GM21367 (cell line): ENCODE measurements around the gene CRTAC1.

Source experiments
- ATAC-seq: cut with Tn5 transposase; IDR thresholded peaks from one replicate; pipeline ENCODE4 v1.9.1; 2021; ENCODE audit not compliant: unreplicated experiment

The CRTAC1 gene

DNA sequence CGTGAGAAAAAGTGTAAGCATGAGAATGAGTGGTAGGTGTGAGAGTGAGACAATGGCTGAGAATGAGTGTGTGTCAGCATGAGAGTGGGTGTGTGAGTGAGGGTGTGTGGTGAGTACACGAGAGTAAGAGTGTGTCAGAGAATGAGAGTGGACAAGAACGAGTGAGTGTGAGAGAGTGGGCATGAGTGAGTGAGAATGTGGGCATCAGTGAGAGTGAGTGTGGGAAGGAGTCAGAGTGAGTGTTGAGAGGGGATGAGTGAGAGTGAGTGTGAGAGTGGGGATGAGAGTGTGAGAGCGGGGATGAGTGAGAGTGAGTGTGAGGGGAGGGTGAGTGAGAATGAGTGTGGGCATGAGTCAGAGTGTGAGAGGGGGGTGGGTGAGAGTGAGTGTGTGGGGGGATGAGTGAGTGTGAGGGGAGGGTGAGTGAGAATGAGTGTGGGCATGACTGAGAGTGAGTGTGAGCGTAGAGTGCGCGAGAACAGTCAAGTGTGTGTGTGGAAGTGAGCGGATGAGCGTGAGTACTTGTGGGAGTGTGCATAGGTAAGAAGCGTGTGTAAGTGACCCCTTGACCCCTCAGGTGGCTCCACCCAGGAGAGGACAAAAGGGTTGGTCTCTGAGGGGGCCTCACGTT lies 105.0 kb downstream of the CRTAC1 start:
- no peak for ATAC-seq

DNA sequence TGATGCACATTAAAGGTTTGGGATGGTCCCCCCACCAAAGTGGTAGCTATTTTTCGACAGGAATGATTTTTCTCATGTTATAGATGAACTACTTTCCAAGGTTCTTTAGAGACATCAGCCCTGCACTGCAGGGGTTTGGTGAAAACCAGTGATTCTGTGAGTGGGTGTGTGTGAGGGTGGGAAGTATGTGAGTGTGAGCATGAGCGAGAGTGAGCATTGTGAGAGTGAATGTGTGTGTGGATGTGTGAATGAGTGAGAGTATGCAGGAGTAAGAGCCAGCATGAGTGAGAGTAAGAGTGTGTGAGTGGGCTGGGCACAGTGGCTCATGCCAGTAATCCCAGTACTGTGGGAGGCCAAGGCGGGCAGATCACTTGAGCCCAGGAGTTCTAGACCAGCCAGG lies 105.7 kb downstream of the CRTAC1 start:
- ATAC-seq = no peak

DNA sequence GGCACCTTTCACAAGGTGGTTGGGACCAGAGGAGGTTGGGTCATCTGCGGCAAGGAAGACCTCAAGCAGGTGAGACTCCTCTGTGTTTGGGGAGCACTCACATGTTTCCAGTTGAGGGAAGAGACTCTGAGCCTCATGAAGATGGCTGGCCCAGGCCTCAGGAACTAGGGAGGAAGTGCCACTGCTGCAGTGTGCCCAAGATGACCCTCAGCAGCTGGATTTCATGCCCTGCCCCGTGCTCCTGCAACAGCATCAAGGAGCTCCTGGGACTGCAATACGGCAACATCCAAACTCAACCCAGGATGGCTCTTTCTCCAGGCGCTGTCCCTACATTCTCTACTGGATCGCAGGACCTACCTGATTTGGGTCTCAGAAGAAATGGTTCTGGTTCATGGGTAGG lies 106.9 kb downstream of the CRTAC1 start:
- no peak for ATAC-seq

DNA sequence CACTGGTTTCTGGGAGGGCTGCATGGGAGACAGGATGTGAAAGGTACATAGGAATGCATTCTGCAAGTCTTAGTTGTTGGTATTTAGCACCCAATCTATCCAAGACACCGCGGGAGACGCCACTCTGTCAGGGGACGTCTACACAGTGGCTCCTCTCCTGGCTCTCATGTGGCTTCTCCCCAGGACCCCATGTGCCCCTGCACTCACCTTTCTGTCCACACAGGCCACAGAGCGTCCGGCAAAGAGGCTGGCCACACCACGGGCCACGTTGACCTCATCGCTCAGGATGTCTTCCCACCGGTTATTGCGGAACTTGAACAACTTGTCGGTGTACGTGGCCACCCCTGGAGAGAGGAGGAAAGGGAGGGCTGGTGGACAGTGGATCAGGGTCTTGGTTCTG lies 107.4 kb downstream of the CRTAC1 start:
- ATAC-seq = no peak

DNA sequence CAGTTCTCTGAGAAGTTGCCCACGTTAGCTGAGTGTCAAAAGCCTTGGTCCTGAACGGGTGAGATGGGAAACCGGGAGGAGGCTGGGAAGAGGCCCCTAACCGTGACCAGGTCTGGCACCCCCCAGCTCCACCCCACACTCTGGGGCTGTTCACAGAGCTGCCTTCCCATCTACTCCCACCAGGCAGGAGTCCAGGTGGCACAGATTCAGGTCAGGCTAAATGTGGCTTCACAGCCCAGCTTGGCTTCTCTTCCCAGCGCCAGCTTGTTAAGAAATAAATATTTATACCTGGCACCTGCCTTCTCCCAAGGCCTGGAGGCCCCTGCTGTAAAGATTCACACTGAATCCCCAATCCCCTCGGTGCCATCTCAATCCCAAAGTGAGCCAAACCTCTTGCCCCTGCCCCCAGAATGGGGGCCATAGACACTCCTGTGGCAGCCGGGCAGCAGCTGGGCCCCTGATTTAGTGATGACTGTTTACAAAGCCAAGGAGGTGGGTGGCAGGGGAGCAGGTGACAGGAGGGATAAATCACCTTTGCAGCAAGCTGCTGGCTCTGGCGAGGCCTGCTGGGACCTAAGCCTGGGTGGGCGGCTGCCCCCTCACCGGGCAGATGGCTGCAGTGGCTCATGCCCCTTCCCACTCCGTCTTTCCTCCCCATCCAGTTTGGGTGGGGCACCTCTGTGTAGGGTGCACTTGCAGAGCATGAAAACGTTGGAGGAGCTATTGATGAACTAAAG lies 108.2 kb downstream of the CRTAC1 start:
- no peak for ATAC-seq

DNA sequence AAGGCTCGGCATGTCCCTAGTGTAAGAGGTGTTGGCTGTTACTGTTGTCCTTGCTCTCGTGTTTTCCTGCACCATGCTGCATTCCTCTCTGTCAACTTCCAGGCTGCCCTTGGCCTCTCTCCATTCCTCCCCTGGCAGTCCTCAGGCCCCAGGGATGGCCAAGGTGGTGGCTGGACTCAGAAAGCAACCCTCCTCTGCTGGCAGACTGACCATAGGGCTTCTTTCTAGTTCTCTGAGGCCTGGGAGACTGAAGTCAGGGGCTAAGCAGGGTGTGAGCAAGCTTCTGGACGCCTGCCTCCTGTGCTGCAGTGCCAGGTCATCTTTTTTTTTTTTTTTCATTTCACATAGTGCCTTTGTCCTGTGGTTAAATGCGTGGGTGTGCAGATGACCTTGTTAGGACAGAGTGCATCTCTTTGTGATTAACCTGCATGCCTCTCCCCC lies 108.8 kb downstream of the CRTAC1 start:
- no peak for ATAC-seq

DNA sequence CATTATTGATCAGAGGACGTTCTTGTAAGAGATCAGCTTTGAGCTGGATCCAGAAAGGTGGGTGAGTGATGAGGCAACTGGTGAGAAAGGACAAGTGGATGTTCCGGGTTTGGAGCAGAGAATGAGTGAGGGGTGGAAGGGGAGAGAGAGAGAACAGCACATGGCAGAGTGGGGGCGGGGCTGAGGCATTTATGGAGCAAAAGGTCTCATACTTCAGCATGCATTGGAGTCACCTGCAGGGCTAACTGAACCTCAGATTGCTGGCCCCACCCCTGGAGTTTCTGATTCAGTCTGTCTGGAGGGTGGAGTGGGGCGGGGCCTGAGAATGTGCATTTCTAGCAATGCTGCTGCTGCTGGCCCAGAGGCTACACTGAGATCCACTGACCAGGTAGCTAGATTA lies 109.6 kb downstream of the CRTAC1 start:
- ATAC-seq = no peak

DNA sequence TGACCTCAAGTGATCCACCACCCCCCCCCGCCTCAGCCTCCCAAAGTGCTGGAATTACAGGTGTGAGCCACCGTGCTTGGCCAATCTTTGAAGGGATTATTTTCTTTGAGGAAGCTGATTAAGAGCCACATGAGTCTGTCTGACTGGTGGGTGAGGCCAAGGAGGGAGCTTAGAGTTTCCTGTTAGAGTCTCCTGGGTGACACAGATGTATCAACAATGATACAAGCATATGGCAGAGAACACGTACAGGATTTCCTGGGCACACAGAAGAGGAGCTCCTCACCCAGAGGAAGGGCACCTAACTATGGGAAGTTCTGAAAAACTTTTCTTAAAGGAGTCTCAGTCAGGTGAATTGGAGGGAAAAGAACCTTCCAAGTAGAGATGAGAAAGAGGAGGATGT lies 111.4 kb downstream of the CRTAC1 start:
- ATAC-seq = no peak

DNA sequence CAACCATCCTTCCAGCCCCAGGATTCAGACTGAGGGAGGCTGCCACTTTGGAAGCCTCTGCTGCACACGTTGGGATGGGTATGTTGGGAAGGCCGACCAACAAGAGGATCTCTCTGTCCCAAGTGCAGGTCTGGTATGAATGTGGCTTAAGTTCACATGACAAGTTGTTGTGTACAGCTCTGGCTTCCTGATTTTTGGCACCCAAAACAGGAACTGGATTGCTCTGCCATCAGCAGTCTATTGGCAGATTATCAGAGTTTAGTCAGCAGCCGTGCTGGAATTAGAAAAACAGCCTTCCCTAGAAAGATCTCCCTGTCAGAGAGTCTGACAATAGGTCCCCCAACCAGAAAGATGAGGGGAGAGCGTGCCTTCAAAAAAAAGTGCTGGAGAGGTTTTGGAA lies 113.8 kb downstream of the CRTAC1 start:
- ATAC-seq = no peak

DNA sequence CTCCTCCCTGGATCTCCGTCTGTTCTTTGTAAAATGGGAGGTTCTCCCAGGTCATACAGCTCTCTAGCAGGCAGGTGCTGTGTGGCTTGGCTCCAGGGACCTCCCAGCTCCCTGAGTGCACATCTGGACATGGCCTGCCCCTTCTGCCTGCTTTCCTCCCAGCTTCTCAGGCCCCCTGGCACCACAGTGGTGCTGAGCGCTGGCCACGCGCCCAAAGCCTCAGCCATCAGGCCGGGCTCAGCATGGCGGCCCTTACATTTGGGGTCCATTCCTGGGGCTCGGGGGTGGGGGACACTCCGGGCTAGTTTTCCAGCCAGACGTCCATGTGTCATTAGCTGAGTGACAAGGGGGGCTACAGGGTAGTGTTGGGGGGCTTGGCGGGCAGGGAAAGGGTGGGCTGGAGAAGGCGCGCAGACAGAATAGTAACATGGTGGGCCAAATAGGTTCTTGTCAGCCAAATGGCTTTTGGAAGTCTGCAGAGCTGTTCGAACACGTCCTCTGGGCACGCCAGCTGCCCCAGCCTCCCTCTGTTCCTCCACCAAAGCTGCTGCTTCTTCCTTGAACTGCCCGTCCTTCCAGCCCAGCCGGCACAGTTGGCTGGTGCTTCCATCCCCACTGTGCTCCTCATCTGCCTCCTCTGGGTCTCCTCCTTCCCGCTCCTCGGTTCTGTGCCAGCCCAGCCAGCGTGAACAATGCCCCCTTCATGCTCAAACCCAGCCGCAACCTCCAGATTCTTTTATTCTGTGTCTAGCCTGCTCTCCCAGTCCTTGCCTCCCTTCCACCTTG lies 114.9 kb downstream of the CRTAC1 start:
- no peak for ATAC-seq

DNA sequence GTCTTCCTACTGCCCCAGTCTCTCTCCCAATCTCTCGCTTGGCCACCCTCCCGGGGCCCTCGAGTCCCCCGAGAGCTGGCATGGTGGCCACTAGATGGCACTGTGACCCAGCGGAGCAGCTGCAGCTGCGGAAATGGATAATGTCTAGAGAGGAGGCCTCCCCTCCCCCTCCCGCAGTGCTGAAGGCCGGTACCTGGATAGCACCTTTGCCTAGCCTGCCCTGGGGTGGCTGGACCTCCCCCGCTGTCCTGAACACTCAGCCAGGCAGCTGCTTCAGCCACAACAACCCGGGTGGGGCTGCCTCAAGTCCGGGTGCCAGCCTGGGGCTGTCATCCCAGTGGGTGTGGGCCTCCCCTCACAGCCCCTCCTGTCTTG lies 115.6 kb downstream of the CRTAC1 start:
- ATAC-seq = no peak

DNA sequence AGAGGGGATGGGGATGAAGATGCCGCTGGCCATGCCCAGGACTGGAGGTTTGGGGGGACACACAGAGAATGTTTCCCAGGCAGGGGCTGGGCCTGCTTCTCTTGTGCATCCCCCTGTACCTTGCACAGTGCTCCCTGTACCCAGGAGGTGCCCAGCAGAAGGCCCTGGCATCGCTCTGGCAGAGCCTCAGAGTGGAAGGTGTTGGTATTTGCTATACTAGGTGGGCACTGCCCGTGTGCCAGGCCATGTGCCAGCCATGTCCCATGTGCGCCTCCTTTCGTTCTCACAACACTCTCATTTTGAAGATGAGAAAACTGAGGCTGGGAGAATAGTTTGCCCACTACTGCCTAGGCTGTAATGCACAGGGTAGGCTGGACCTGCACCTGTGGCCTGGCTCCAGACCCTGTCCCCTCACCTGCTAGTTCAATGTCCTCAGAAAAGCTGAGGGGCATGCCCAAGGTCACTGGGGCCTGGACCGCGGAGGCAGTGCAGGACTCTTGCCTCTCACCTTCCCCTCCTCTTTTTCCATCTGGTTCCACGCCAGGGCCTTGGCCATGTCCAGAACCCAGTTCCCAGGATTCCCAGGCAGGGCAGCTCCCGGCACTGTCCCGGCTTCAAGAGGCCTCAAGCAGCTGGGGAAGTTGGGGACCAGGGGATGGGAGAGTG lies 116.1 kb downstream of the CRTAC1 start:
- ATAC-seq = no peak

DNA sequence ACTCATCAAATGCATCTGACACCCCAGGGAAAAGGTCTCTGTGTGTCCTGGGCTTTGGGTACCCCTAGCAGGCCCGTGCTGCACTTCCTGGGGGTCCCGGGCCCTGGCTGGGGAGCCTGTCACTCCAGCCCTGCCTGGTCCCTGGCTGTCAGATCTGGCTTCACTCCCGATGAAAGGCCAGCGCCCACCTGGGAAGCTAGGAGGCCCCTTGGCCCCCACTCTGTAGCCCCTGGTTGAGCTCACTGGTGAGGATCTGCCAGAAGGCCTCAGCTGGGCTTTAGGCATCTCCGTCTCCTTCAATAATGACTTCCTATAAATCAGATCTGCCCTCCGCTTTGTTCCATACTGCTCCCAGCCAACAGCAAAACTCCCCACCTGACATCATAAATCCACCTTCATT lies 116.8 kb downstream of the CRTAC1 start:
- no peak for ATAC-seq

DNA sequence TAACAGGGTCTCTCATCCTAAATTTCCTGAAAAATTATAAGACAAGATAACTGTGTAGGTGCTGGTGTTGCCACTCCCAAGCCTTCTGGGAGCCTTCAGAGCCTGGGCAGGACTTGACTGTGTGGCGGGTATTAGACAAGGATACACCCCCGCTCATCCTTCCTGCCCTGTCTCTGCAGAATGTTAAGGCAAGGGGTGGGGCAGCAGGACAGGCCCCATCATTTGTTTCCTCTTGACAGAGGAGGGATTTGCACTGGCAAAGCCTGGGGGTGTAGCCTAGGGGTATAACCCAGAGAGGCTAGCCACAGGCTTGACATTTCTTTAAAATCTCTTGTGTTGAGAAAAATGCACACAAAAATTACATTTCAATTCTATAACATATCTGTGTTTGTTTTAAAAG lies 117.2 kb downstream of the CRTAC1 start:
- ATAC-seq = no peak

DNA sequence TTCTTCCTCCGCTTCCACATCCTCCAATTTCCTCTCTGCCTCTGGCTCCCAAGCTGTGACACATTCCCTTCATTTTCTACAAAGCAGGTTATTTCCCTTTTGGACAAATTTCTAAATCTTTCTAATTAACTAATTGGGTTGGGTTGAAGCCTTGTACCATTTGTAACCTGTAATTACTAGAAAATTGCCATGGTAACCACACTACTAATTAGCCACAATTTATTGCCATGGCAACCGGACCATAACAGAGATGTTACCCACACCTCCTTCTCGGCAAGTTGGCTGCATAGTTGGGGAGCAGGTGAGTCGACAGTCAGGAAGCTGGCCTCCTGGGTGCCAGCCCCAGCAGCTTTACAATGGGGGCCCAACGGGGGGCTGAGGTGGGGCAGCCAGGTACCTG lies 119.2 kb downstream of the CRTAC1 start:
- ATAC-seq = no peak

DNA sequence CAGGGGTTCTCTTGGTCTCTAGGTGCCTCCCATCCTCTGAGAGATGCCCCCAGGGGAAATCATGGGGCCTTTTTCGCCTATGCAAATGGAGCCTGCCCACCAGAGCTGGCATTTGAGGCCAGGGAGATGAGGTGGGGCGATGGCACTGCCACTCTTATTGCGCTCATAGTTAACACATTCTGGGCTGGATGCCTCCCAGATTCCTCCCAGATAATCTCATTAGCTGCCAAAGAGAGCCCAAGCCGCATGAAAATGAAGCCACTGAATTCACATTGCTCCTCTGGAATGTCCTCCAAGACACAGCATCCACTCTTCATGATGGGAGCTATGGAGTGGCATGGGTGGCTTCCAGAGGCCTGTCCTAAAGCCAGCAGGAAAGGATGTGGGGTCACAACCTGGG lies 119.8 kb downstream of the CRTAC1 start:
- no peak for ATAC-seq

DNA sequence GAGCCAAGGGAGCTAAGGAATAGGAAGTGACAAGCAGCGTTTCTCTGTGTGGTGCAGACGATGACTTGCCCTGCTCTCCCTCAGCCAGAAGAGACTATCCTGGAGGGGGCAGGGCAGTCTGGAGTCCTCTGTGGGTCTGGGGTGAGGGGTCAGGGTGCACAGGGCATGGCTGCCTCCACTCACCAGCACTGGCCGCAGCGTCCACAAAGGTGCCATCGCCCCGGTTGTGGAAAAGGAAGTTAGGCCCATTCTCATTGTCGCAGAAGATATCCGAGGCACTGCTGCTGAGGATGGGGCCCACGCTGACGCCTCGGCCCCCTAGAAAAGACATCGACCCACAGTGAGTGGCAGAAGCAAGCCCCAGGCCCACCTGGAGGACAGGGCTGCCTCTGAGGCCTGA lies 122.6 kb downstream of the CRTAC1 start:
- no peak for ATAC-seq

DNA sequence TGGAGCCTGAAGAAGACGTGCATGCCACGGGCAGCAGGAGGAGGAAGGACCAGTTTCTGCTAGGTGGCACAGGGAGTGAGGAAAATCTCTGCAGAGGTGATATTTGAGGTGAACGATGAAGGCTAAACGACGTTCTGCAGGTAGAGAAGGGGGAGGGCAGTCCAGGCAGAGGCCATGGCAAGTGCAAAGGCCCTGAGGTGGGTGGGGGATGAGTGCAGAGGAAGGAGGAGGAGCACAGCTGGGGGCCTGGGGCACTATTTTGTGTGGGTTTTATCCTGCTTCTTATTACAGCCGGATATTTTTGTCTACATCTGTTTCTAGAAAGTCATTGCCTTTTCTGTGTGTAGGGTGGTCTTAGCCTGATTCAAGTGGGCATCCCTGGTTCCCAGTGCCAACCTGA lies 123.2 kb downstream of the CRTAC1 start:
- ATAC-seq = no peak

DNA sequence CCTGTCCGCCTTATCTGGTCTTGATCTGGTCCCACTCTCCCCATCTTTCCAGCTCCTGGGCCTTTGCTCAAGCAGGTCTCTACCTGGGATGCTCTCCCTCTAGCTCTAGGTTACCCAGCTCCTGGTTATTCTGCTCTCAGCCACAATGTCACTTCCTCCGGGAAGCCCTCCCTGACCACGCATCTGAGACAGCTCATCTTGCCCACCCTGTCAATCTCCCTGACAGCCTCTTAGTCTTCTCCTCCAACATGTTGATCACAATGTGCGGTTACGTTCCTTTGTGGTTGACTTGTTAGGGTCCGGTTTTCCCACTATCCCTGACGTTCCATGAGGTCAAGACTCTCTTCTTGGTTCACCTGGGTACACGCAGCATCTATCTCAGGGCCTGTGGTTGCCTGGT lies 125.1 kb downstream of the CRTAC1 start:
- no peak for ATAC-seq

DNA sequence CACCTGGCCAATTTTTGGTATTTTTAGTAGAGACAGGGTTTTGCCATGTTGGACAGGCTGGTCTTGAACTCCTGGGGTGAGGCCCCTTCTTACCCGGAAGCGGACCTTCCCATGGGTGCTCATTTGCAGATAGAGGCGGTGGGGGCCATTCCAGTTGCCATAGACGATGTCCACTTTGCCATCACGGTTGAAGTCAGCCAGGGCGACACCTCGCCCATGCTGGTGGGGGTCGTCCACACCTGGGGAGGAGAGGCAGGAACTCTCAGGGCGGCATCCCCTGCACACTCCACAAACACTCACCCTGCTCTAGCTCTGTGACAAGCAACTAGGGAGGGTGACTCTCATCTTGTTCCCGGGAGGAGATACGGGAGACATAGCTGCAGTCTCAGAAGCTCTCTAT lies 125.8 kb downstream of the CRTAC1 start:
- ATAC-seq = no peak

DNA sequence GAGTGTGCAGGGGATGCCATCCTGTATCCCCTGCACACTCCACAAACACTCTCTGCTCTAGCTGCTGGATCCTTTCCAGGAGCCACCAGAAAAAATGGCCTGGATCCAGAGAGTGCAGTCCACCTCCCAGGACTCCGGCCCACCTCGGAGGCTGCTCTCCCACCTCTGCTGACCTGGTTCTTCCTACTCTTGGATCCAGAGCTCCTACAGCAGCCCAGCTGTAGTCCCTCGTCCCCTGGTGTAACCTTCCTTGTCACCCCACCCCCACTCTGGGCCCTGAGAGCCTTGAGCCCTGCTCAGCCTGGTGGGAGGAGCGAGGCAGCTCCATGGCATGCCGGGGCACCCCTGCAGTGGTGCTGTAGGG lies 126.4 kb downstream of the CRTAC1 start:
- ATAC-seq = no peak
